Right lobe of liver (tissue), 4 donors: Measurements from ENCODE around the gene FUCA2.

Experiments
- POLR2A ChIP-seq: fragments of 450-650 bp; IDR thresholded peaks from one replicate; pipeline ENCODE4 v1.6.1; 2017; ENCODE audit warnings: antibody characterized with exemption, mild to moderate bottlenecking
- TF ChIP-seq, protein P1 (sequence below), 4 donors: fragments of 200-600 bp in 3 of 4; fragments of 450-650 bp in 1 of 4; IDR thresholded peaks; one replicate each; pipeline versions ENCODE4 v1.5.1 to v1.8.0; 2016 to 2022; ENCODE audit warnings: antibody characterized with exemption in 4 of 4, mild to moderate bottlenecking in 2 of 4
- donor health status: DM: no; HTN: no; CAD: no.
- donor health status: DM: no; HTN: no; CAD: no.
- donor health status: DM: no; HTN: yes; CAD: no.

DNA sequence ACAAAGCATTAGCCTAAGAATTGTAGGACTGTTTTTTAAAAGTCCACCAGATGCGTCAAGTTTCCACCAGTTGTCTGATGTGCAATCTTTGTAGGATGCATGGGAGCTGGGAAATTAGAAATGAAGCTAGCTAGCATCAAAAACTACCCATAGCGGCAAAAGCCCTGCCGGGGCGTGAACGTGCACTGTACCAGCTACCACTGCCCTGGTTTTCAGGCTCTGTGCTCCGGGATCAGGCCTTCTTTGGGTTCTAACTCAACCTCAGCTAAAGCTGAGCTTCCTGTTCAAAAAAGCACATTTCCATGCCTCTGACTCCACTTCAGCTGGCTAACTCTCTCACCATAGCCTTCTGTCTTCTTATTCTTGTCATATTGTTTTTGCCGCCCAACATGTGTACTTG, 26.9 kb upstream of the FUCA2 start:
- TF ChIP-seq, protein P1, sequence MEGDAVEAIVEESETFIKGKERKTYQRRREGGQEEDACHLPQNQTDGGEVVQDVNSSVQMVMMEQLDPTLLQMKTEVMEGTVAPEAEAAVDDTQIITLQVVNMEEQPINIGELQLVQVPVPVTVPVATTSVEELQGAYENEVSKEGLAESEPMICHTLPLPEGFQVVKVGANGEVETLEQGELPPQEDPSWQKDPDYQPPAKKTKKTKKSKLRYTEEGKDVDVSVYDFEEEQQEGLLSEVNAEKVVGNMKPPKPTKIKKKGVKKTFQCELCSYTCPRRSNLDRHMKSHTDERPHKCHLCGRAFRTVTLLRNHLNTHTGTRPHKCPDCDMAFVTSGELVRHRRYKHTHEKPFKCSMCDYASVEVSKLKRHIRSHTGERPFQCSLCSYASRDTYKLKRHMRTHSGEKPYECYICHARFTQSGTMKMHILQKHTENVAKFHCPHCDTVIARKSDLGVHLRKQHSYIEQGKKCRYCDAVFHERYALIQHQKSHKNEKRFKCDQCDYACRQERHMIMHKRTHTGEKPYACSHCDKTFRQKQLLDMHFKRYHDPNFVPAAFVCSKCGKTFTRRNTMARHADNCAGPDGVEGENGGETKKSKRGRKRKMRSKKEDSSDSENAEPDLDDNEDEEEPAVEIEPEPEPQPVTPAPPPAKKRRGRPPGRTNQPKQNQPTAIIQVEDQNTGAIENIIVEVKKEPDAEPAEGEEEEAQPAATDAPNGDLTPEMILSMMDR (IDR thresholded peaks at IDR 0.05): no peak
- no peak for TF ChIP-seq POLR2A
